ENCODE results near the gene PYGM.

The PYGM gene

DNA sequence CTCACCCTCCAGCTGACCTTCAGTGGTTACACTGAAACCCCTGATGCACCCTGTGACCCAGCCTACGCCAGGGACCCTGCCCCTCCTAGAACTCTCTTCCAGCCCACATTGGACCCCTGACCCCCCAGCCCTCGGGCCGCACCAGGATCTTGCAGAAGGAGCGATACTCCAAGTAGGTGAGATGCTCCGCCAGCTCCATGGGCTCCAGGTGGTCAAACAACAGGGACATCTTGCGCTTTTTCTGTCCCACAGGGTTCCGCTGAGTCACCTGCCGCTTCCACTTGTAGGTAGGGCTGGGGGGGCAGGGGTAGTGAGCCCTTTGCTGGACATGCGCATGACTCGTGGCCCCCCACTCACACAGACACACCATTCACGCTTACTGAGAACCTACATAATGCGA lies 19.9 kb downstream of the PYGM start:
- TF ChIP-seq CEBPB (IDR thresholded peaks at IDR 0.05) (no peak), ZBTB7A (IDR thresholded peaks at IDR 0.05; ENCODE audit: low read depth) (no peak), CREB1 (IDR thresholded peaks at IDR 0.05; ENCODE audit: low read depth) (no peak), NFIC (IDR thresholded peaks at IDR 0.05) (no peak), TEAD4 (IDR thresholded peaks at IDR 0.05) (no peak), FOXM1 (IDR thresholded peaks at IDR 0.05; ENCODE audit: borderline replicate concordance, low read depth) (no peak), TCF12 (IDR thresholded peaks at IDR 0.05; ENCODE audit: low read depth) (no peak), RAD21 (IDR thresholded peaks at IDR 0.05; ENCODE audit: low read depth) (no peak), EP300 (IDR thresholded peaks at IDR 0.05; ENCODE audit: borderline replicate concordance) (no peak), TAF1 (IDR thresholded peaks at IDR 0.05; ENCODE audit: low read depth) (no peak), YY1 (IDR thresholded peaks at IDR 0.05; ENCODE audit: low read depth) (no peak), EGR1 (IDR thresholded peaks at IDR 0.05) (no peak)
- TF ChIP-seq, protein P1, sequence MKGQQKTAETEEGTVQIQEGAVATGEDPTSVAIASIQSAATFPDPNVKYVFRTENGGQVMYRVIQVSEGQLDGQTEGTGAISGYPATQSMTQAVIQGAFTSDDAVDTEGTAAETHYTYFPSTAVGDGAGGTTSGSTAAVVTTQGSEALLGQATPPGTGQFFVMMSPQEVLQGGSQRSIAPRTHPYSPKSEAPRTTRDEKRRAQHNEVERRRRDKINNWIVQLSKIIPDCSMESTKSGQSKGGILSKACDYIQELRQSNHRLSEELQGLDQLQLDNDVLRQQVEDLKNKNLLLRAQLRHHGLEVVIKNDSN (IDR thresholded peaks at IDR 0.05): no peak
- TF ChIP-seq, protein P2, sequence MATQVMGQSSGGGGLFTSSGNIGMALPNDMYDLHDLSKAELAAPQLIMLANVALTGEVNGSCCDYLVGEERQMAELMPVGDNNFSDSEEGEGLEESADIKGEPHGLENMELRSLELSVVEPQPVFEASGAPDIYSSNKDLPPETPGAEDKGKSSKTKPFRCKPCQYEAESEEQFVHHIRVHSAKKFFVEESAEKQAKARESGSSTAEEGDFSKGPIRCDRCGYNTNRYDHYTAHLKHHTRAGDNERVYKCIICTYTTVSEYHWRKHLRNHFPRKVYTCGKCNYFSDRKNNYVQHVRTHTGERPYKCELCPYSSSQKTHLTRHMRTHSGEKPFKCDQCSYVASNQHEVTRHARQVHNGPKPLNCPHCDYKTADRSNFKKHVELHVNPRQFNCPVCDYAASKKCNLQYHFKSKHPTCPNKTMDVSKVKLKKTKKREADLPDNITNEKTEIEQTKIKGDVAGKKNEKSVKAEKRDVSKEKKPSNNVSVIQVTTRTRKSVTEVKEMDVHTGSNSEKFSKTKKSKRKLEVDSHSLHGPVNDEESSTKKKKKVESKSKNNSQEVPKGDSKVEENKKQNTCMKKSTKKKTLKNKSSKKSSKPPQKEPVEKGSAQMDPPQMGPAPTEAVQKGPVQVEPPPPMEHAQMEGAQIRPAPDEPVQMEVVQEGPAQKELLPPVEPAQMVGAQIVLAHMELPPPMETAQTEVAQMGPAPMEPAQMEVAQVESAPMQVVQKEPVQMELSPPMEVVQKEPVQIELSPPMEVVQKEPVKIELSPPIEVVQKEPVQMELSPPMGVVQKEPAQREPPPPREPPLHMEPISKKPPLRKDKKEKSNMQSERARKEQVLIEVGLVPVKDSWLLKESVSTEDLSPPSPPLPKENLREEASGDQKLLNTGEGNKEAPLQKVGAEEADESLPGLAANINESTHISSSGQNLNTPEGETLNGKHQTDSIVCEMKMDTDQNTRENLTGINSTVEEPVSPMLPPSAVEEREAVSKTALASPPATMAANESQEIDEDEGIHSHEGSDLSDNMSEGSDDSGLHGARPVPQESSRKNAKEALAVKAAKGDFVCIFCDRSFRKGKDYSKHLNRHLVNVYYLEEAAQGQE (IDR thresholded peaks at IDR 0.05; ENCODE audit: low read depth): no peak
- TF ChIP-seq, protein P3, sequence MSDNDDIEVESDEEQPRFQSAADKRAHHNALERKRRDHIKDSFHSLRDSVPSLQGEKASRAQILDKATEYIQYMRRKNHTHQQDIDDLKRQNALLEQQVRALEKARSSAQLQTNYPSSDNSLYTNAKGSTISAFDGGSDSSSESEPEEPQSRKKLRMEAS (IDR thresholded peaks at IDR 0.05): no peak

DNA sequence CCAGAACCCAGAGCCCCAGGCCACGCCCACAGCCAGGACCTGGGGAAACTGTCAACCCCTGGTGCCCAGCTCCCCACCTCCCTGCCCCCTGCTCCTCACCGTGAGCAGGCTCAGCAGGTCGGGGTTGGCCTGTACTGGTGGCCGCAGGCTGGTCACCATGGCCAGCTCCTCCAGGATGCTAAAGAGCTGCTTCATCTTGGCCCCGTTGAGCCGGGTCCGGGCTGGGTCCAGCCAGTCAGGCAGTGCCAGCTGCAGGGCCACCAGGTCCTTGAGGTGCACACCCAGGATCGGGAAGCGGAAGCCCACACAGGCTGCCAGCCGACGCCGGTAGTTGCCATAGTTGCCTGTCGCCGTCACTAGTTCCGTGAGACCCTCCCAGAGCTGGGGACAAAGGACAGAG lies 23.1 kb downstream of the PYGM start:
- TF ChIP-seq TAF1 (IDR thresholded peaks at IDR 0.05; ENCODE audit: low read depth): no peak
- TF ChIP-seq EP300 (IDR thresholded peaks at IDR 0.05; ENCODE audit: borderline replicate concordance): no peak
- TF ChIP-seq YY1 (IDR thresholded peaks at IDR 0.05; ENCODE audit: low read depth): no peak
- TF ChIP-seq, protein P3 (IDR thresholded peaks at IDR 0.05): no peak
- TF ChIP-seq ZBTB7A (IDR thresholded peaks at IDR 0.05; ENCODE audit: low read depth): no peak
- TF ChIP-seq, protein P1 (IDR thresholded peaks at IDR 0.05): no peak
- no peak for TF ChIP-seq NFIC (IDR thresholded peaks at IDR 0.05)
- TF ChIP-seq CEBPB (IDR thresholded peaks at IDR 0.05): no peak
- TF ChIP-seq, protein P2 (IDR thresholded peaks at IDR 0.05; ENCODE audit: low read depth): no peak; the same call in 1 of the 2 replicates
- TF ChIP-seq CREB1 (IDR thresholded peaks at IDR 0.05; ENCODE audit: low read depth): no peak
- no peak for TF ChIP-seq FOXM1 (IDR thresholded peaks at IDR 0.05; ENCODE audit: borderline replicate concordance, low read depth)
- no peak for TF ChIP-seq TEAD4 (IDR thresholded peaks at IDR 0.05)
- no peak for TF ChIP-seq RAD21 (IDR thresholded peaks at IDR 0.05; ENCODE audit: low read depth)
- no peak for TF ChIP-seq EGR1 (IDR thresholded peaks at IDR 0.05)
- no peak for TF ChIP-seq TCF12 (IDR thresholded peaks at IDR 0.05; ENCODE audit: low read depth)

DNA sequence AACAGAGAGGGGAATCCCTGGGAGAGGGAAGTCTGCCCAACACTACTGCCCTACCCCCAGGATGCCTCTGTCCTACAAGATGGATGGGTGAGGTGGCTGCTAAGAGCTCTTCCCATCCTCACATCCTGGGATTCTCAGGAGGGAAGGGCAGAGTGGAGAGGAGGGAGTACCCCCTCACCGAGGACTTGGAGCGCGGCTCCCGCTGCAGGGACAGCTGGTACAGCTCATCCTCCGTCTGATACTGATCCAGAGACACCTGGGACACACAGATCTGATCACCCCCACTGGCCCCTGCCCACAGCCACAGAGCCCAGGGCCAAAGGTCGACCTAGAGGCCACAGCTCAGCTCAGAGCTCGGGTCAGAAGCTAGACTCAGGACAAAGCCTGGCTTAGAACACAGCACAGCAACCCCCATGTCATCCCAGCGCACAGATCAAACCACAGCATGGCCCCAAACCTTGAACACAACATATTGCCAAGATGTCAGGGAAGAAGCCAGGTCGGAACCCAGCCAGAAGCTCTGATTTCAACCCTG lies 24.0 kb downstream of the PYGM start:
- TF ChIP-seq, protein P1 (IDR thresholded peaks at IDR 0.05): no peak
- no peak for TF ChIP-seq YY1 (IDR thresholded peaks at IDR 0.05; ENCODE audit: low read depth)
- no peak for TF ChIP-seq EP300 (IDR thresholded peaks at IDR 0.05; ENCODE audit: borderline replicate concordance)
- no peak for TF ChIP-seq CEBPB (IDR thresholded peaks at IDR 0.05)

DNA sequence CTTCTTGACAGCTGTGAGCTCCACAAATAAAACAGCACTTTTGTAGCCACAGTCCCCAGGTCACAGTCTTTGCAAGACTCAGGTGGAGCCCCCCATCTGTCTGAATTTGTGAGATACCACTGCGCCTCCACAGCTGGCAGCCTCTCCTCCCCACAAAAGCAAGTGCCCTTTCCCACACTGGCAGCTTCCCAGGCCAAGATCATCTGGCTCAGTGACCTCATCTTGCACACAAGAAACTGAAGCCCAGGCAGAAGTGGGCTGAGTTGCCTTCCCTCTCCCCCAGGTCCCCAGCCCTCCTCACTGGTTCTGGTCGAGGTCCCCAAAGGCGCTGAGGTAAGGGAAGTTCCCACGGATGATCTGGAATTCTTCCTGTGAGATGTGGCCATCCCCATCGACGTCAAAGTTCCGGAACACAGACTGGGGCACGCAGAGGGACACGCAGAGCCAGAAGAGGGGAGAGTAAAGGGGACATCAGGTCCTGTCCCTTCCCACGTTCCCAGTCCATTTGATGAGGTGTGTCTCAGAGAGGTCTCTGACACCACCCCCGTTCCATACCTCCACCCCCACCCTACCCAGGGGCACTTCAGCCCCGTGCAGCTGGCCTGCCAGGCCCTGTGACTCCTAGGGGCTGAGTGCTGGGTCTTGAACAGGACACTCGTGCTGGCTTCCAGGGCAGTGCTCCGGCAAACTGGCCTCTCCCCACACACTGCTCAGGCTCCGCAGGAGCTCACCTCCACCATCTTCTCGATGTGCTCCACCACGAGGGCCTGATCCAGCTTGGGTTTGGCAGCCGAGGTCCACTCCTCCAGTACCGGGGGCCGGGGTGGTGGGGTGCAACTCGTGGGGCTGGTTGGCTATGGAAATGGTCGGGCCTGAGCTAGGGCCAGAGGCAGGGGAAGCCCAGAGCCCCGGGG lies 24.7 kb downstream of the PYGM start:
- TF ChIP-seq, protein P3 (IDR thresholded peaks at IDR 0.05): no peak
- TF ChIP-seq, protein P1 (IDR thresholded peaks at IDR 0.05): no peak
- TF ChIP-seq YY1 (IDR thresholded peaks at IDR 0.05; ENCODE audit: low read depth) (no peak), CREB1 (IDR thresholded peaks at IDR 0.05; ENCODE audit: low read depth) (no peak), TAF1 (IDR thresholded peaks at IDR 0.05; ENCODE audit: low read depth) (no peak), EP300 (IDR thresholded peaks at IDR 0.05; ENCODE audit: borderline replicate concordance) (no peak), FOXM1 (IDR thresholded peaks at IDR 0.05; ENCODE audit: borderline replicate concordance, low read depth) (no peak), EGR1 (IDR thresholded peaks at IDR 0.05) (no peak), RAD21 (IDR thresholded peaks at IDR 0.05; ENCODE audit: low read depth) (no peak), TEAD4 (IDR thresholded peaks at IDR 0.05) (no peak)
- TF ChIP-seq, protein P2 (IDR thresholded peaks at IDR 0.05; ENCODE audit: low read depth): no peak
